Activated CD4-positive, alpha-beta T cell treated with anti-CD3 and anti-CD28 coated beads, Interleukin-2, Interleukin-6, amounts not matched to agents 100 ng/mL and 50 ng/mL, durations not matched to agents 16 hours and 8 hours (primary cell): ENCODE results near the gene MBD1.
"Not testable (repeated sequence)": the region's sequence is repeated elsewhere in the genome, so short reads cannot be mapped to it uniquely, and the experiment has no call there.

Experiments used
- DNase-seq: peaks from one replicate; pipeline ENCODE4 v3.0.0-alpha.2; 2020

Gene MBD1

GRCh38 chr18:50293039-50293438 lies 11.7 kb upstream of the MBD1 start:
- DNase-seq = no peak

GRCh38 chr18:50289108-50289443 lies 7.8 kb upstream of the MBD1 start:
- no peak for DNase-seq

- not testable (repeated sequence) for DNase-seq
Observed at GRCh38 chr18:50288348-50289107, 7.2 kb upstream of the MBD1 start.

GRCh38 chr18:50287441-50288347 lies 6.4 kb upstream of the MBD1 start, which contains the start of gene CXXC1:
Gene CXXC1, minus strand, starts transcription at chr18:50287692. Its CDS starts 103 bp downstream, at chr18:50287589.
- peak; percentile 98 for DNase-seq

- no peak for DNase-seq
Observed at GRCh38 chr18:50287028-50287440, 5.7 kb upstream of the MBD1 start.

GRCh38 chr18:50286391-50287027 lies 5.2 kb upstream of the MBD1 start:
- DNase-seq = peak; percentile 59

- DNase-seq = no peak
Observed at GRCh38 chr18:50285631-50286321, 4.5 kb upstream of the MBD1 start.

GRCh38 chr18:50285071-50285470 lies 3.7 kb upstream of the MBD1 start:
- no peak for DNase-seq

- DNase-seq = peak; percentile 25
Observed at GRCh38 chr18:50284255-50284885, 3.0 kb upstream of the MBD1 start.

GRCh38 chr18:50283469-50284209 lies 2.3 kb upstream of the MBD1 start:
- no peak for DNase-seq

- no peak for DNase-seq
Observed at GRCh38 chr18:50282521-50283335, 1.4 kb upstream of the MBD1 start.

- DNase-seq = no peak
Observed at GRCh38 chr18:50281972-50282520, 723 bp upstream of the MBD1 start.

- DNase-seq = no peak
Observed at GRCh38 chr18:50280707-50281294, 522 bp downstream of the MBD1 start.

- DNase-seq = no peak
Observed at GRCh38 chr18:50279752-50280151, 1.6 kb downstream of the MBD1 start.

- no peak for DNase-seq
Observed at GRCh38 chr18:50277942-50278341, 3.4 kb downstream of the MBD1 start.

- no peak for DNase-seq
Observed at GRCh38 chr18:50276452-50276851, 4.9 kb downstream of the MBD1 start.

- no peak for DNase-seq
Observed at GRCh38 chr18:50275503-50276036, 5.8 kb downstream of the MBD1 start.

GRCh38 chr18:50274941-50275340 lies 6.4 kb downstream of the MBD1 start:
- no peak for DNase-seq

GRCh38 chr18:50274044-50274442 lies 7.3 kb downstream of the MBD1 start:
- no peak for DNase-seq
